Trophoblast cell (in vitro differentiated cells and primary cell): ENCODE results near the gene MTCL3.

Experiments used
- DNase-seq, 2 donors: peaks; one replicate each; pipeline ENCODE4 v3.0.0-alpha.2; 2016
- H2AFZ ChIP-seq: 2 replicates; pipeline ENCODE4 v1.6.1; 2013; ENCODE audit warnings: low read length, moderate library complexity, mild to moderate bottlenecking; ENCODE audit not compliant: insufficient read depth, poor library complexity
- H2AK5ac ChIP-seq: 2 replicates; pipeline ENCODE4 v1.6.1; 2013; ENCODE audit warnings: mild to moderate bottlenecking, low read length
- H2BK120ac ChIP-seq: 2 replicates; pipeline ENCODE4 v1.6.1; 2013; ENCODE audit warnings: low read length, mild to moderate bottlenecking, moderate library complexity; ENCODE audit not compliant: insufficient read depth, poor library complexity
- H2BK12ac ChIP-seq: 2 replicates; pipeline ENCODE4 v1.6.1; 2013; ENCODE audit warnings: mild to moderate bottlenecking, low read length, moderate library complexity
- H2BK5ac ChIP-seq: 2 replicates; pipeline ENCODE4 v1.6.1; 2013; ENCODE audit warnings: low read length, low read depth, moderate library complexity, mild to moderate bottlenecking; ENCODE audit not compliant: poor library complexity
- H3K14ac ChIP-seq: 2 replicates; pipeline ENCODE4 v1.6.1; 2013; ENCODE audit warnings: mild to moderate bottlenecking, low read length
- H3K18ac ChIP-seq: 2 replicates; pipeline ENCODE4 v1.6.1; 2013; ENCODE audit warnings: mild to moderate bottlenecking, low read length
- H3K23ac ChIP-seq: 2 replicates; pipeline ENCODE4 v1.6.1; 2013; ENCODE audit warnings: low read length
- H3K27ac ChIP-seq: 2 replicates; pipeline ENCODE4 v1.5.1; 2013; ENCODE audit warnings: low read depth, mild to moderate bottlenecking, inconsistent platforms, low read length, moderate library complexity
- H3K27me3 ChIP-seq: 2 replicates; pipeline ENCODE4 v1.6.1; 2013; ENCODE audit warnings: inconsistent platforms, mild to moderate bottlenecking, low read length, moderate library complexity; ENCODE audit not compliant: insufficient read depth
- H3K36me3 ChIP-seq, 2 experiments: 1 replicate in 1 of 2; 2 replicates in 1 of 2; pipeline ENCODE4 v1.6.1; 2013; ENCODE audit warnings: low read length in 2 of 2, mild to moderate bottlenecking in 2 of 2, moderate library complexity in 1 of 2; ENCODE audit not compliant: insufficient read depth in 2 of 2, control insufficient read depth in 1 of 2
- H3K4ac ChIP-seq: 2 replicates; pipeline ENCODE4 v1.6.1; 2013; ENCODE audit warnings: low read depth, mild to moderate bottlenecking, low read length, moderate library complexity
- H3K4me1 ChIP-seq, 2 experiments: 1 replicate in 1 of 2; 2 replicates in 1 of 2; pipeline ENCODE4 v1.6.1; 2013; ENCODE audit warnings: low read length in 2 of 2, mild to moderate bottlenecking in 2 of 2, moderate library complexity in 1 of 2; ENCODE audit not compliant: insufficient read depth in 2 of 2, control insufficient read depth in 1 of 2
- H3K4me2 ChIP-seq: 2 replicates; pipeline ENCODE4 v1.6.1; 2013; ENCODE audit warnings: inconsistent platforms, mild to moderate bottlenecking, low read length, moderate library complexity
- H3K4me3 ChIP-seq: 2 replicates; pipeline ENCODE4 v1.5.1; 2013; ENCODE audit warnings: mild to moderate bottlenecking, low read depth, low read length, inconsistent platforms
- H3K79me1 ChIP-seq: one replicate; pipeline ENCODE4 v1.6.1; 2013; ENCODE audit warnings: low read length
- H3K79me2 ChIP-seq: 2 replicates; pipeline ENCODE4 v1.6.1; 2013; ENCODE audit warnings: low read length, mild to moderate bottlenecking; ENCODE audit not compliant: control insufficient read depth, insufficient read depth, poor library complexity
- H3K9ac ChIP-seq: 2 replicates; pipeline ENCODE4 v1.6.1; 2013; ENCODE audit warnings: mild to moderate bottlenecking, low read length
- H3K9me3 ChIP-seq: 2 replicates; pipeline ENCODE4 v1.6.1; 2013; ENCODE audit warnings: low read depth, mild to moderate bottlenecking, control low read depth, inconsistent platforms, low read length; ENCODE audit not compliant: insufficient read depth
- H4K12ac ChIP-seq: 2 replicates; pipeline ENCODE4 v1.6.1; 2013; ENCODE audit warnings: low read depth, mild to moderate bottlenecking, low read length, moderate library complexity
- H4K8ac ChIP-seq: 2 replicates; pipeline ENCODE4 v1.6.1; 2013; ENCODE audit warnings: low read depth, mild to moderate bottlenecking, low read length, moderate library complexity
- H4K91ac ChIP-seq: one replicate; pipeline ENCODE4 v1.6.1; 2013; ENCODE audit warnings: low read depth, mild to moderate bottlenecking, low read length, moderate library complexity
- WGBS: extraction: QIAGEN DNeasy Blood & Tissue Kit; methylation state at CpG from one replicate; pipeline ENCODE4 v1.1.7; 2013; ENCODE audit warnings: missing lambda C conversion rate; ENCODE audit not compliant: insufficient read length, insufficient coverage; ENCODE audit errors: extremely low coverage; 5-methylcytosine and 5-hydroxymethylcytosine counted together

Gene MTCL3

DNA sequence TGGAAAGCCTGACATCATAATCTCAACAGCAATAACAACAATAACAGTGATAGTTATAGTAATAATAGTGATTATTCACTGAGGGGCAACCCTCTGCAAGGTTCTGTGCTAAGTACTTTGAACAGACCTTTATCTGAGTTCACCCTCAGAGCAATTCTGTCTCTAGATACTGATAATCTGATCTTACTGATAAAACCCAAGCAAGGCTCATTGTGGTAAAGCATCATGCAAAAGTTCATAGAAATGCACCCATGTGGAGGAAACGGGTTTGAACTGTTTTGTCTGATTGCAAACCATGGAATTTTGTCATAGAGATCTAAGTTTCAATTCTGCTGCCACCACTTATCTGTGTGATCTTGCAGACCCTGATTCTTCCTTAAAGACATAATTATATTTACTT, 58.7 kb downstream of the MTCL3 start:
- H2BK5ac ChIP-seq, result no peak overlapping the region
- H2BK120ac ChIP-seq, result no peak overlapping the region
- H2BK12ac ChIP-seq, result no peak overlapping the region
- H2AK5ac ChIP-seq, result no peak overlapping the region
- no peak overlapping the region for H4K8ac ChIP-seq
- H3K4me3 ChIP-seq, result no peak overlapping the region
- no peaks in the 10 kb centered on the region for H3K79me2 ChIP-seq
- no peak overlapping the region for H3K4ac ChIP-seq
- no peak overlapping the region for H2AFZ ChIP-seq
- no CpG with 5 or more reads among the region's 1 CpG for WGBS
- no peak overlapping the region for H3K23ac ChIP-seq
- H3K79me1 ChIP-seq, result no peaks in the 10 kb centered on the region
- no peak overlapping the region for H4K12ac ChIP-seq
- no peak overlapping the region for H3K4me2 ChIP-seq
- H3K9me3 ChIP-seq, result no peaks in the 10 kb centered on the region
- no peak for DNase-seq
- no peak overlapping the region for H3K14ac ChIP-seq
- H3K4me1 ChIP-seq, result no peaks in the 10 kb centered on the region
- H3K18ac ChIP-seq, result no peak overlapping the region
- H3K27me3 ChIP-seq, result no peaks in the 10 kb centered on the region
- no peak overlapping the region for H4K91ac ChIP-seq
- no peak overlapping the region for H3K27ac ChIP-seq
- H3K9ac ChIP-seq, result no peak overlapping the region
- no peaks in the 10 kb centered on the region for H3K36me3 ChIP-seq

GRCh38 chr6:127459231-127459641, 59.9 kb downstream of the MTCL3 start, which contains the start of gene KIAA0408:
KIAA0408 (minus strand) TSS chr6:127459389; CDS start chr6:127453981, 5,408 bp downstream.
- H3K9me3 ChIP-seq, result no peaks in the 10 kb centered on the region
- no peak within 1 kb of the TSS for H4K12ac ChIP-seq
- no peak within 1 kb of the TSS for H2BK12ac ChIP-seq
- H3K14ac ChIP-seq, result no peak within 1 kb of the TSS
- H4K8ac ChIP-seq, result no peak within 1 kb of the TSS
- H3K36me3 ChIP-seq, result no peaks in the 10 kb centered on the region
- no peak within 1 kb of the TSS for H3K4me3 ChIP-seq
- H3K9ac ChIP-seq, result no peak within 1 kb of the TSS
- DNase-seq, result peak in 1 of 2 donors; percentile 10
- H2BK120ac ChIP-seq, result no peak within 1 kb of the TSS
- no peak within 1 kb of the TSS for H4K91ac ChIP-seq
- no peak within 1 kb of the TSS for H2AK5ac ChIP-seq
- H2AFZ ChIP-seq, result no peak within 1 kb of the TSS
- no peak within 1 kb of the TSS for H3K23ac ChIP-seq
- no peak within 1 kb of the TSS for H3K4ac ChIP-seq
- WGBS, result no CpG with 5 or more reads among the region's 4 CpGs
- H3K4me1 ChIP-seq, result no peaks in the 10 kb centered on the region
- H2BK5ac ChIP-seq, result no peak within 1 kb of the TSS
- no peaks in the 10 kb centered on the region for H3K79me1 ChIP-seq
- H3K18ac ChIP-seq, result no peak within 1 kb of the TSS
- peak within 1 kb of the TSS; percentile 10 for H3K4me2 ChIP-seq
- H3K27ac ChIP-seq, result no peak within 1 kb of the TSS
- no peaks in the 10 kb centered on the region for H3K79me2 ChIP-seq
- no peaks in the 10 kb centered on the region for H3K27me3 ChIP-seq

DNA sequence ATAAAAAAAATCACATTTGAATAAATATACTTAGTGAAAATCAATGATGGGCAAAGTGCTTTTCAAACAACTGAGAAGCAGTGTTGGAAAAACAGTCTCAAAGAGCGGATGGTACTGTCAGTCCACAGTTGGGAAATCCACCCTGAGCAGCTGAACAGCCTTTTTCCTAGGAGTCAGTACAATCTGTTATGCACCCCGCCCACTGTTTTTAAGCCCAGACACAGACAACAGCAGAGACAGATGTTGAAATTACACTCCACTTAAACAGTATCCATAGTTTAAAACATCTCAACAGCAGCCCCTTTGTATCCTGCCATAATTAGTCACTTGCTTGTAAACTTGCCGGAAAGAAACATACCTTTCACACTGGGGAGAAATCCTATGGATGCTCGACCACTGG, 60.3 kb downstream of the MTCL3 start:
- no peak overlapping the region for H3K9ac ChIP-seq
- H3K14ac ChIP-seq, result no peak overlapping the region
- whole genome bisulfite sequencing, result no CpG with 5 or more reads among the region's 4 CpGs
- no peaks in the 10 kb centered on the region for H3K79me2 ChIP-seq
- no peak overlapping the region for H2AFZ ChIP-seq
- DNase-seq, result peak in 1 of 2 donors; percentile 9
- H3K4me3 ChIP-seq, result no peak overlapping the region
- no peak overlapping the region for H3K27ac ChIP-seq
- no peaks in the 10 kb centered on the region for H3K79me1 ChIP-seq
- no peaks in the 10 kb centered on the region for H3K9me3 ChIP-seq
- H2BK5ac ChIP-seq, result no peak overlapping the region
- H3K4me2 ChIP-seq, result peak overlapping the region; percentile 10
- H3K18ac ChIP-seq, result no peak overlapping the region
- H3K27me3 ChIP-seq, result no peaks in the 10 kb centered on the region
- H2BK12ac ChIP-seq, result no peak overlapping the region
- H3K4ac ChIP-seq, result no peak overlapping the region
- H4K12ac ChIP-seq, result no peak overlapping the region
- no peaks in the 10 kb centered on the region for H3K36me3 ChIP-seq
- no peak overlapping the region for H2BK120ac ChIP-seq
- no peak overlapping the region for H2AK5ac ChIP-seq
- H4K8ac ChIP-seq, result no peak overlapping the region
- no peak overlapping the region for H3K23ac ChIP-seq
- no peak overlapping the region for H4K91ac ChIP-seq
- no peaks in the 10 kb centered on the region for H3K4me1 ChIP-seq

GRCh38 chr6:127458222-127458621, 60.9 kb downstream of the MTCL3 start:
- Histone ChIP-seq H3K4me2 (no peak overlapping the region), H3K14ac (no peak overlapping the region), H3K23ac (no peak overlapping the region), H3K79me2 (no peaks in the 10 kb centered on the region), H2BK5ac (no peak overlapping the region), H2BK12ac (no peak overlapping the region), H3K18ac (no peak overlapping the region), H3K4me3 (no peak overlapping the region), H2BK120ac (no peak overlapping the region), H3K4me1 (no peaks in the 10 kb centered on the region), H3K9me3 (no peaks in the 10 kb centered on the region), H3K27ac (no peak overlapping the region), H3K9ac (no peak overlapping the region), H3K79me1 (no peaks in the 10 kb centered on the region), H4K91ac (no peak overlapping the region), H2AFZ (no peak overlapping the region), H3K36me3 (no peaks in the 10 kb centered on the region), H3K4ac (no peak overlapping the region), H4K12ac (no peak overlapping the region), H3K27me3 (no peaks in the 10 kb centered on the region), H2AK5ac (no peak overlapping the region), H4K8ac (no peak overlapping the region)
- DNase-seq, result no peak
- no CpG with 5 or more reads among the region's 3 CpGs for WGBS
